Loucy (cell line): Measurements from ENCODE around the gene PRR30.
A peak's percentile ranks its signal among the peaks of the same experiment; 100 is the strongest.
"Not testable (repeated sequence)": the region's sequence is repeated elsewhere in the genome, so short reads cannot be mapped to it uniquely, and the experiment has no call there.

Experiments used
- H2AFZ ChIP-seq: fragments of 200-600 bp; sonication (generic); 2 replicates; pipeline ENCODE4 v1.6.0; 2016; ENCODE audit warnings: antibody characterized with exemption, mild to moderate bottlenecking, low read length, moderate library complexity
- H3F3A ChIP-seq: fragments of 200-600 bp; 2 replicates; pipeline ENCODE4 v1.6.0; 2016; ENCODE audit warnings: antibody characterized with exemption, low read depth, mild to moderate bottlenecking
- H3K27me3 ChIP-seq: fragments of 200-600 bp; sonication (generic); 2 replicates; pipeline ENCODE4 v1.6.1; 2014; ENCODE audit warnings: low read length, mild to moderate bottlenecking; ENCODE audit not compliant: insufficient read depth, poor library complexity, severe bottlenecking
- H3K36me3 ChIP-seq: fragments of 200-600 bp; sonication (generic); 2 replicates; pipeline ENCODE4 v1.6.1; 2016; ENCODE audit warnings: low read length; ENCODE audit not compliant: insufficient read depth
- H3K4me1 ChIP-seq: fragments of 200-600 bp; sonication (generic); 2 replicates; pipeline ENCODE4 v1.5.1; 2014; ENCODE audit warnings: low read length, mild to moderate bottlenecking; ENCODE audit not compliant: insufficient read depth, poor library complexity, severe bottlenecking
- H3K4me2 ChIP-seq: fragments of 200-600 bp; sonication (generic); 2 replicates; pipeline ENCODE4 v1.6.0; 2014; ENCODE audit warnings: antibody characterized with exemption, low read length, low read depth, mild to moderate bottlenecking; ENCODE audit not compliant: poor library complexity, severe bottlenecking
- H3K4me3 ChIP-seq: fragments of 200-600 bp; sonication (generic); 2 replicates; pipeline ENCODE4 v1.5.1; 2014; ENCODE audit warnings: low read length, mild to moderate bottlenecking, mixed read lengths; ENCODE audit not compliant: poor library complexity, severe bottlenecking
- H3K79me2 ChIP-seq: fragments of 200-600 bp; sonication (generic); 2 replicates; pipeline ENCODE4 v1.6.1; 2014; ENCODE audit warnings: low read length; ENCODE audit not compliant: insufficient read depth
- H3K9ac ChIP-seq: fragments of 200-600 bp; sonication (generic); 2 replicates; pipeline ENCODE4 v1.6.0; 2014; ENCODE audit warnings: mild to moderate bottlenecking, low read depth, low read length, moderate library complexity; ENCODE audit not compliant: poor library complexity, severe bottlenecking
- H3K9me2 ChIP-seq: fragments of 200-600 bp; sonication (generic); replicated peaks from 2 replicates; pipeline ENCODE4 v1.6.1; 2016; ENCODE audit warnings: low read depth, low read length, mixed read lengths
- H3K9me3 ChIP-seq: fragments of 200-600 bp; sonication (generic); 2 replicates; pipeline ENCODE4 v1.6.1; 2014; ENCODE audit warnings: mild to moderate bottlenecking, antibody characterized with exemption, low read length, low read depth; ENCODE audit not compliant: insufficient read depth
- H4K20me1 ChIP-seq: fragments of 200-600 bp; sonication (generic); 2 replicates; pipeline ENCODE4 v1.6.0; 2014; ENCODE audit warnings: antibody characterized with exemption, low read length, mild to moderate bottlenecking; ENCODE audit not compliant: insufficient read depth, poor library complexity, severe bottlenecking
- EZH2phosphoT487 ChIP-seq: fragments of 200-600 bp; IDR thresholded peaks from 2 replicates; pipeline ENCODE4 v1.6.1; 2018; ENCODE audit warnings: antibody characterized with exemption, mild to moderate bottlenecking, moderate library complexity, borderline replicate concordance
- TF ChIP-seq, protein P1 (sequence below): fragments of 200-600 bp; sonication (generic); conservative IDR thresholded peaks from 2 replicates; pipeline ENCODE4 v1.5.1; 2014; ENCODE audit warnings: mild to moderate bottlenecking, antibody characterized with exemption, low read length

The PRR30 gene

DNA sequence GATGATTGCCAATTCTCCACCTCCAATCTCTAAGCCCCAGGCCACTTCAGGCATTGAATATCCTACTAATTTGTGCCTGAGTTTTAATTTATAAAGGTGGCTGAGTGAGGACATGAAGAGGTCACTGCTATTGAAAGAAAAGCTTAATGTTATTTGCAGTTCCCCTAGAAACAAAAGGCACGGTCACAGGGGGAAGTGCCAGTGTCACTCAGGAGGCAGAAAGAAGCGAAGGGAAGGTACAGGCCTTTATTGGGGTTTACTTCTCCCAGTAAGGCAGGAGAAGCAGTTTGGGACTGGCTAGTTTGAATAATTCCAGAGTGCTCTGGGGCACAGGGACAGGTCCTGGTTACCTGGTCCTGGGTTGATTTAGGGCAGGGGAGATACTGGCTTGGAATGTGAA is 17.3 kb downstream of the PRR30 start:
- TF ChIP-seq EZH2phosphoT487: no peak
- TF ChIP-seq, protein P1, sequence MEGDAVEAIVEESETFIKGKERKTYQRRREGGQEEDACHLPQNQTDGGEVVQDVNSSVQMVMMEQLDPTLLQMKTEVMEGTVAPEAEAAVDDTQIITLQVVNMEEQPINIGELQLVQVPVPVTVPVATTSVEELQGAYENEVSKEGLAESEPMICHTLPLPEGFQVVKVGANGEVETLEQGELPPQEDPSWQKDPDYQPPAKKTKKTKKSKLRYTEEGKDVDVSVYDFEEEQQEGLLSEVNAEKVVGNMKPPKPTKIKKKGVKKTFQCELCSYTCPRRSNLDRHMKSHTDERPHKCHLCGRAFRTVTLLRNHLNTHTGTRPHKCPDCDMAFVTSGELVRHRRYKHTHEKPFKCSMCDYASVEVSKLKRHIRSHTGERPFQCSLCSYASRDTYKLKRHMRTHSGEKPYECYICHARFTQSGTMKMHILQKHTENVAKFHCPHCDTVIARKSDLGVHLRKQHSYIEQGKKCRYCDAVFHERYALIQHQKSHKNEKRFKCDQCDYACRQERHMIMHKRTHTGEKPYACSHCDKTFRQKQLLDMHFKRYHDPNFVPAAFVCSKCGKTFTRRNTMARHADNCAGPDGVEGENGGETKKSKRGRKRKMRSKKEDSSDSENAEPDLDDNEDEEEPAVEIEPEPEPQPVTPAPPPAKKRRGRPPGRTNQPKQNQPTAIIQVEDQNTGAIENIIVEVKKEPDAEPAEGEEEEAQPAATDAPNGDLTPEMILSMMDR: no peak
- H3K4me2 ChIP-seq: no peak overlapping the region
- H3K27me3 ChIP-seq: no peaks in the 10 kb centered on the region
- no peaks in the 10 kb centered on the region for H3K36me3 ChIP-seq
- no peaks in the 10 kb centered on the region for H3K9me3 ChIP-seq
- H3K4me1 ChIP-seq: peaks cover 5% of the 10 kb centered on the region
- no peaks in the 10 kb centered on the region for H3K9me2 ChIP-seq
- H3F3A ChIP-seq: no peaks in the 10 kb centered on the region
- peak overlapping the region; percentile 51 for H2AFZ ChIP-seq
- no peak overlapping the region for H3K4me3 ChIP-seq
- H3K79me2 ChIP-seq: no peaks in the 10 kb centered on the region
- H3K9ac ChIP-seq: no peak overlapping the region
- H4K20me1 ChIP-seq: no peaks in the 10 kb centered on the region

DNA sequence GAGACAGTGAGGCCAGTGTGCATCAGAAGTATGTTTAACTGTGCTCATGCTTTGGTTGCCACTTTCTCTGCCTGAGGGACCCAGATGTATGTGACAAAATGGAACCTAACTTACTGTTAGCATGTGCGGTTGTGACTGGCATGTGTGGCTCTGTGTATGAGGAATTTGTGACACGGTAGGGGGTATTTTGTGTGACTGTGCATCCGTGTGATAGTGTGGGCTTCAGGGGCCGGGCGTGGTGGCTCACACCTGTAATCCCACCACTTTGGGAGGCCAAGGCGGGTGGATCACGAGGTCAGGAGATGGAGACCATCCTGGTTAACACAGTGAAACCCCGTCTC is 19.9 kb downstream of the PRR30 start:
- H3K9me3 ChIP-seq, H3K9me2 ChIP-seq, H2AFZ ChIP-seq, H3K27me3 ChIP-seq, H3K4me3 ChIP-seq, H3K4me2 ChIP-seq, H3K36me3 ChIP-seq, H3K9ac ChIP-seq, H4K20me1 ChIP-seq, H3K4me1 ChIP-seq, H3K79me2 ChIP-seq, H3F3A ChIP-seq: not testable (repeated sequence)

DNA sequence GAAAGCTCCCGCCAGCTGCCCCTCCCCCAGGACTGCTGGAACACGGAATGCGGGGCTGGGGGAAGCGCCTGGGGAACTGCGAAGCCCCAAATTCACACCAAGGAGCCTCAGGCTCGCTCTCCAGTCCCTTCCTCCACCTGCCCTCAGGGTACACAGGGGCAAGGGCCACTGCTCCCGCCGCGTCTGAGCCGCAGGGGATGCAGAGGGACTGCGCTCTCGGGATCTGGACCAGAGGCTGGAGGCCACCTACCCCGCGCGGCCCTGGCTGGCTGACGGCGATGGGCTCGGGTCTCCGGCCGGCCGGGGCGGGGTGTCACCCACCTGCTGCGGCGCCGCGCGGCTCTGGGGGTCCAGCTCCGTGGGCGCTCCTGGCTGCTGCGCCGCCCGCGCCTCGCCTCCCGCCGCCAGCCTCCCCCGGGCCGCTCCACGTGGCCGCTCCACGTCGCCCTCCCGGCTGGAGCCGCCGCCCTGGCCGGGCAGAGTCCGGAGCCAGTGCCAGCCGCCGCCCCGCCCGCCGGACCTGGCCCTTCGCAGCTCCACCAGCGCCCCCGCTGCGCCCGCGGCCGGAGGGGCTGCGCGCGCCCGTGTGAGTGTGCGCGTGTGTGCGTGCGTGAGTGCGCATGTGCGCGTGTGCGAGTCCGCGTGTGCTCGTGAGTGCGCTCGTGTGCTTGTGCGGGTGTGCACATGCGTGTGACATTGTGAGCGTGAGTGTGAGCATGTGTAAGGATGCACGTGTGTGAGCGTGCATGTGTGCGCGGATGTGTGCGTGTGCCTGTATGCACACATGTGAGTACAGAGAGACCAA is 20.5 kb downstream of the PRR30 start, which contains the start of gene CGREF1:
Gene CGREF1, minus strand, starts transcription at position 604 of the 805 bp plus-strand sequence. CDS start 14,762 bp downstream, outside the sequence.
- H3K27me3 ChIP-seq: no peaks in the 10 kb centered on the region
- H4K20me1 ChIP-seq: no peaks in the 10 kb centered on the region
- H3K4me1 ChIP-seq: peaks cover under 1% of the 10 kb centered on the region
- no peak within 1 kb of the TSS for H3K9ac ChIP-seq
- H3K9me2 ChIP-seq: no peaks in the 10 kb centered on the region
- no peaks in the 10 kb centered on the region for H3F3A ChIP-seq
- H3K9me3 ChIP-seq: no peaks in the 10 kb centered on the region
- H3K79me2 ChIP-seq: no peaks in the 10 kb centered on the region
- no peak within 1 kb of the TSS for H2AFZ ChIP-seq
- TF ChIP-seq EZH2phosphoT487: no peak
- TF ChIP-seq, protein P1: no peak
- no peak within 1 kb of the TSS for H3K4me2 ChIP-seq
- H3K4me3 ChIP-seq: no peak within 1 kb of the TSS
- H3K36me3 ChIP-seq: no peaks in the 10 kb centered on the region

DNA sequence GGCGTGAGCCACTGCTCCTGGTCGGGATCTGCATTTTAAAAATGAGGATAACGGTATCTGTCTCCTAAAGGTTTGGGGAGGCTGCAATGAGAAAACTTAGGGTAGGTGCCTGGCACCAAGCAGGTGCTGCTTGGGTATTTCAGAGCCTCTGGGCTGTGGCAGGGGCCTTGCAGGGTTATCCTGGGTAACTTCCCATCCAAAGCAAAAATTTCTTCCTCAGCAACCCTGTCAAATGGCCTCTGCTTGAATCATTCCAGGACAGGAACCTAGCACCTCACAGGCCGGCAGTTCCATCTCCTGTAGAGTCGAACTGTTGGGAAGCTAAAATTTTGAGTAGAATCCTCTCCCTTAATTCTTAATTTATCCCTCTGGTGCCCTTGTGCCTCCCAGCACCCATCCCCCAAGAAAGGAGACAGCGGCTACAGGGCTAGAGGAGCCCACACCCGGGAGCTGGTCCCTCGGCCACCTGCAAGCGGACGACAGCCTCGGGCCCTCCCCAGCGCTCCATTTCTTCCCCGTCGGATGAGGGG is 21.1 kb downstream of the PRR30 start:
- Histone ChIP-seq H2AFZ (no peak overlapping the region), H3K36me3 (no peaks in the 10 kb centered on the region), H3K4me1 (no peaks in the 10 kb centered on the region), H3F3A (no peaks in the 10 kb centered on the region), H4K20me1 (no peaks in the 10 kb centered on the region), H3K4me3 (no peak overlapping the region), H3K9me2 (no peaks in the 10 kb centered on the region), H3K9me3 (no peaks in the 10 kb centered on the region), H3K4me2 (no peak overlapping the region), H3K79me2 (no peaks in the 10 kb centered on the region), H3K27me3 (no peaks in the 10 kb centered on the region), H3K9ac (no peak overlapping the region)
- no peak for TF ChIP-seq EZH2phosphoT487
- TF ChIP-seq, protein P1: no peak
